ENCODE results near the gene FAM124B.
"Not testable (repeated sequence)": the region's sequence is repeated elsewhere in the genome, so short reads cannot be mapped to it uniquely, and the experiment has no call there.

FAM124B gene

GRCh38 chr2:224412141-224413015, 10.5 kb upstream of the FAM124B start:
- no peak for DNase-seq (ENCODE audit: low spot score)

GRCh38 chr2:224410946-224411561, 9.1 kb upstream of the FAM124B start:
- DNase-seq (ENCODE audit: low spot score), result no peak

GRCh38 chr2:224408676-224409075, 6.8 kb upstream of the FAM124B start:
- DNase-seq (ENCODE audit: low spot score), result no peak

- no peak for DNase-seq (ENCODE audit: low spot score)
Observed at GRCh38 chr2:224407241-224407701, 5.4 kb upstream of the FAM124B start.

GRCh38 chr2:224405841-224406370, 4.0 kb upstream of the FAM124B start:
- peak; percentile 47 for DNase-seq (ENCODE audit: low spot score)

GRCh38 chr2:224405412-224405811, 3.5 kb upstream of the FAM124B start:
- no peak for DNase-seq (ENCODE audit: low spot score)

- DNase-seq (ENCODE audit: low spot score), result no peak
Observed at GRCh38 chr2:224404796-224405195, 2.9 kb upstream of the FAM124B start.

GRCh38 chr2:224403657-224404056, 1.8 kb upstream of the FAM124B start:
- DNase-seq (ENCODE audit: low spot score), result no peak

- peak; percentile 44 for DNase-seq (ENCODE audit: low spot score)
Observed at GRCh38 chr2:224400886-224401632, 848 bp downstream of the FAM124B start.

GRCh38 chr2:224400174-224400810, 1.6 kb downstream of the FAM124B start:
- no peak for DNase-seq (ENCODE audit: low spot score)

- DNase-seq (ENCODE audit: low spot score), result no peak
Observed at GRCh38 chr2:224398289-224398688, 3.6 kb downstream of the FAM124B start.

- DNase-seq (ENCODE audit: low spot score), result not testable (repeated sequence)
Observed at GRCh38 chr2:224397100-224397499, 4.8 kb downstream of the FAM124B start.

- DNase-seq (ENCODE audit: low spot score), result no peak
Observed at GRCh38 chr2:224395620-224396390, 6.1 kb downstream of the FAM124B start.

- no peak for DNase-seq (ENCODE audit: low spot score)
Observed at GRCh38 chr2:224393157-224393872, 8.6 kb downstream of the FAM124B start.

- no peak for DNase-seq (ENCODE audit: low spot score)
Observed at GRCh38 chr2:224392545-224392944, 9.4 kb downstream of the FAM124B start.

GRCh38 chr2:224389317-224389716, 12.6 kb downstream of the FAM124B start:
- DNase-seq (ENCODE audit: low spot score), result no peak

- no peak for DNase-seq (ENCODE audit: low spot score)
Observed at GRCh38 chr2:224386876-224387275, 15.0 kb downstream of the FAM124B start.

- no peak for DNase-seq (ENCODE audit: low spot score)
Observed at GRCh38 chr2:224382973-224383555, 18.8 kb downstream of the FAM124B start.

GRCh38 chr2:224382280-224382647, 19.6 kb downstream of the FAM124B start:
- not testable (repeated sequence) for DNase-seq (ENCODE audit: low spot score)
